H1 (cell line): ENCODE data around the gene FOXR2. TPM values are rescaled to one million over a fixed set of nuclear protein-coding genes. Genes with fewer than 3 reads are reported as not detected.

Source experiments
- CTCF ChIA-PET: fragments of 300-600 bp; sonication (Branson Sonifier 250); formaldehyde crosslinking; loops from one replicate; lab custom pipeline; 2021; ENCODE audit not compliant: partially characterized antibody; lab: Charles Lee
- POLR2A ChIA-PET: fragments of 300-600 bp; sonication (Branson Sonifier 250); formaldehyde crosslinking; loops from one replicate; lab custom pipeline; 2021; ENCODE audit warnings: inconsistent platforms; ENCODE audit not compliant: partially characterized antibody; lab: Charles Lee
- DNase-seq, 2 experiments: peaks; one replicate each; pipeline versions ENCODE4 v3.0.0 to v3.0.0-alpha.2; 2010 to 2022; ENCODE audit warnings: low spot score in 2 of 2, low read depth in 1 of 2, mixed read lengths in 1 of 2
- FAIRE-seq: peaks from 2 replicates; lab custom pipeline; 2011; peaks lifted over from hg19 to GRCh38; lab: Jason Lieb, UNC
- H2AFZ ChIP-seq: 2 replicates; pipeline ENCODE4 v1.8.1; 2012; ENCODE audit warnings: low read length, inconsistent platforms
- H2AK5ac ChIP-seq: 2 replicates; pipeline ENCODE4 v1.6.1; 2013; ENCODE audit warnings: low read depth, low read length
- H2BK120ac ChIP-seq: replicated peaks from 2 replicates; pipeline ENCODE3; 2013; ENCODE audit warnings: low read depth, low read length, inconsistent platforms
- H2BK12ac ChIP-seq: 2 replicates; pipeline ENCODE4 v1.6.1; 2013; ENCODE audit warnings: low read depth, low read length
- H2BK15ac ChIP-seq: 2 replicates; pipeline ENCODE4 v1.6.1; 2013; ENCODE audit warnings: low read length
- H2BK20ac ChIP-seq: 2 replicates; pipeline ENCODE4 v1.6.1; 2013; ENCODE audit warnings: low read length
- H2BK5ac ChIP-seq: 2 replicates; pipeline ENCODE4 v1.6.1; 2013; ENCODE audit warnings: low read depth, low read length
- H3K14ac ChIP-seq: 2 replicates; pipeline ENCODE4 v1.6.1; 2013; ENCODE audit warnings: inconsistent platforms; ENCODE audit not compliant: insufficient read length
- H3K18ac ChIP-seq: 2 replicates; pipeline ENCODE4 v1.6.1; 2013; ENCODE audit warnings: low read length; ENCODE audit errors: extremely low read depth
- H3K23ac ChIP-seq: 2 replicates; pipeline ENCODE4 v1.6.1; 2013; ENCODE audit warnings: inconsistent platforms; ENCODE audit not compliant: insufficient read length
- H3K23me2 ChIP-seq: 2 replicates; pipeline ENCODE4 v1.6.1; 2013; ENCODE audit warnings: low read depth, low read length
- H3K27ac ChIP-seq: 2 replicates; pipeline ENCODE4 v1.6.1; 2011; ENCODE audit warnings: low read depth, low read length, inconsistent platforms
- H3K27me3 ChIP-seq, 4 experiments: replicated peaks in 1 of 4; 1 replicate in 1 of 4; 2 replicates in 3 of 4; pipeline versions ENCODE4 v1.6.1 to v1.8.1; 2011 to 2013; ENCODE audit warnings: low read length in 3 of 4, mild to moderate bottlenecking in 3 of 4, inconsistent platforms in 2 of 4, mixed read lengths in 2 of 4, moderate library complexity in 1 of 4; ENCODE audit not compliant: control insufficient read depth in 3 of 4, insufficient read depth in 3 of 4; ENCODE audit errors: extremely low read depth in 1 of 4
- H3K36me3 ChIP-seq, 4 experiments: 2 replicates each; pipeline versions ENCODE4 v1.6.1 to v1.8.1; 2011 to 2013; ENCODE audit warnings: mild to moderate bottlenecking in 4 of 4, low read length in 3 of 4, moderate library complexity in 2 of 4, control low read depth in 1 of 4, inconsistent platforms in 1 of 4; ENCODE audit not compliant: insufficient read depth in 4 of 4, control insufficient read depth in 2 of 4
- H3K4ac ChIP-seq: replicated peaks from 2 replicates; pipeline ENCODE3; 2013; ENCODE audit warnings: low read length, low read depth, mixed read lengths, inconsistent platforms; ENCODE audit not compliant: insufficient read length
- H3K4me1 ChIP-seq, 4 experiments: replicated peaks in 1 of 4; 1 replicate in 1 of 4; 2 replicates in 3 of 4; pipeline versions ENCODE4 v1.6.1 to v1.8.1; 2011 to 2013; ENCODE audit warnings: low read length in 3 of 4, inconsistent platforms in 2 of 4, mixed read lengths in 1 of 4; ENCODE audit not compliant: insufficient read depth in 4 of 4, control insufficient read depth in 3 of 4
- H3K4me2 ChIP-seq, 2 experiments: 2 replicates each; pipeline versions ENCODE4 v1.6.1 to v1.8.1; 2011 to 2013; ENCODE audit warnings: low read depth in 2 of 2, low read length in 2 of 2, control low read depth in 1 of 2, inconsistent platforms in 1 of 2, mild to moderate bottlenecking in 1 of 2; ENCODE audit not compliant: insufficient read depth in 1 of 2
- H3K4me3 ChIP-seq, 4 experiments: fragments of 200-600, 300-600 bp in 1 of 4; sonication (generic), shearing (Covaris generic), sonication (Bioruptor Twin) in 1 of 4; 2 replicates each; pipeline versions ENCODE4 v1.5.1 to v1.8.1; 2011 to 2016; ENCODE audit warnings: low read length in 4 of 4, low read depth in 3 of 4, control low read depth in 2 of 4, inconsistent platforms in 2 of 4, mild to moderate bottlenecking in 2 of 4, mixed read lengths in 1 of 4, moderate library complexity in 1 of 4; ENCODE audit not compliant: insufficient read depth in 2 of 4; ENCODE audit errors: extremely low read depth in 1 of 4
- H3K56ac ChIP-seq: replicated peaks from 2 replicates; pipeline ENCODE3; 2013; ENCODE audit warnings: low read depth, mild to moderate bottlenecking, mixed read lengths, low read length, inconsistent platforms; ENCODE audit not compliant: insufficient read length
- H3K79me1 ChIP-seq: 2 replicates; pipeline ENCODE4 v1.6.1; 2013; ENCODE audit warnings: low read depth, low read length, control low read depth
- H3K79me2 ChIP-seq, 2 experiments: 2 replicates each; pipeline versions ENCODE4 v1.6.1 to v1.8.1; 2012 to 2013; ENCODE audit warnings: low read length in 2 of 2, mild to moderate bottlenecking in 2 of 2, inconsistent platforms in 1 of 2; ENCODE audit not compliant: insufficient read depth in 2 of 2, control insufficient read depth in 1 of 2
- H3K9ac ChIP-seq, 4 experiments: replicated peaks in 1 of 4; 1 replicate in 1 of 4; 2 replicates in 3 of 4; pipeline versions ENCODE4 v1.6.1 to v1.8.1; 2011 to 2013; ENCODE audit warnings: low read depth in 3 of 4, low read length in 3 of 4, control low read depth in 2 of 4, mild to moderate bottlenecking in 2 of 4, moderate library complexity in 2 of 4, inconsistent platforms in 1 of 4; ENCODE audit errors: extremely low read depth in 1 of 4
- H3K9me3 ChIP-seq, 2 experiments: 2 replicates each; pipeline versions ENCODE4 v1.6.1 to v1.8.1; 2012 to 2013; ENCODE audit warnings: mild to moderate bottlenecking in 2 of 2, moderate library complexity in 2 of 2, control low read depth in 1 of 2, inconsistent platforms in 1 of 2, low read depth in 1 of 2, low read length in 1 of 2, mixed read lengths in 1 of 2; ENCODE audit not compliant: insufficient read depth in 2 of 2
- H4K20me1 ChIP-seq, 2 experiments: replicated peaks in 1 of 2; 2 replicates each; pipeline versions ENCODE3 to v1.8.1; 2011 to 2013; ENCODE audit warnings: inconsistent platforms in 2 of 2, low read length in 2 of 2, mild to moderate bottlenecking in 1 of 2; ENCODE audit not compliant: insufficient read depth in 2 of 2, control insufficient read depth in 1 of 2
- H4K5ac ChIP-seq: 2 replicates; pipeline ENCODE4 v1.6.1; 2013; ENCODE audit warnings: low read length, low read depth, mixed read lengths, inconsistent platforms; ENCODE audit not compliant: insufficient read length
- H4K8ac ChIP-seq: 2 replicates; pipeline ENCODE4 v1.8.0; 2013; ENCODE audit warnings: mild to moderate bottlenecking, moderate library complexity, low read length, inconsistent platforms; ENCODE audit not compliant: insufficient read depth; ENCODE audit errors: extremely low read depth
- H4K91ac ChIP-seq: replicated peaks from 2 replicates; pipeline ENCODE3; 2013; ENCODE audit warnings: low read length, mixed read lengths, inconsistent platforms; ENCODE audit not compliant: insufficient read length
- RAD21 ChIP-seq, 2 experiments: IDR thresholded peaks in 1 of 2; conservative IDR thresholded peaks in 1 of 2; 2 replicates each; pipeline ENCODE4 v1.6.1; 2011; ENCODE audit warnings: low read depth in 2 of 2, low read length in 2 of 2, improper control_type of control experiment in 1 of 2, inconsistent platforms in 1 of 2, mild to moderate bottlenecking in 1 of 2, moderate library complexity in 1 of 2
- WGBS, 2 experiments: shearing (Covaris generic) in 1 of 2; methylation state at CpG; one replicate each; pipeline versions ENCODE4 v1.1.6 to v1.1.7; 2013 to 2015; ENCODE audit warnings: low lambda C conversion rate in 2 of 2, mixed read lengths in 2 of 2, inconsistent platforms in 1 of 2, low coverage in 1 of 2, missing lambda C conversion rate in 1 of 2; ENCODE audit not compliant: insufficient replicate concordance in 2 of 2, insufficient coverage in 1 of 2, insufficient read length in 1 of 2; ENCODE audit errors: extremely low coverage in 1 of 2, missing lambda C conversion rate in 1 of 2; 5-methylcytosine and 5-hydroxymethylcytosine counted together
- polyA plus RNA-seq, 7 experiments: library from polyadenylated mRNA; depleted of rRNA in 3 of 7; stranded (reverse) in 5 of 7; unstranded in 2 of 7; fragments of >200 nt in 5 of 7; fragments of 200-250 nt in 2 of 7; gene quantifications; 1 replicate in 5 of 7; 2 replicates in 1 of 7; 4 replicates in 1 of 7; pipeline versions ENCODE4 v1.2.1 to v1.2.3, GENCODE V29; 2011 to 2013; ENCODE audit warnings: missing spikeins in 2 of 7, mixed read lengths in 2 of 7
- total RNA-seq: library from RNA; stranded (reverse); fragmentation: NEBNext Ultra II Directional; extraction: Animal tissue kit (Norgen Biotek cat#: 25700); gene quantifications from 2 replicates; pipeline ENCODE4 v1.2.1, GENCODE V29; 2021

Gene FOXR2
- total and polyA plus RNA-seq, 2 of the 8 experiments (the other 6 are each of a cell fraction or from before 2014, with no cell fraction given) = not detected

DNA sequence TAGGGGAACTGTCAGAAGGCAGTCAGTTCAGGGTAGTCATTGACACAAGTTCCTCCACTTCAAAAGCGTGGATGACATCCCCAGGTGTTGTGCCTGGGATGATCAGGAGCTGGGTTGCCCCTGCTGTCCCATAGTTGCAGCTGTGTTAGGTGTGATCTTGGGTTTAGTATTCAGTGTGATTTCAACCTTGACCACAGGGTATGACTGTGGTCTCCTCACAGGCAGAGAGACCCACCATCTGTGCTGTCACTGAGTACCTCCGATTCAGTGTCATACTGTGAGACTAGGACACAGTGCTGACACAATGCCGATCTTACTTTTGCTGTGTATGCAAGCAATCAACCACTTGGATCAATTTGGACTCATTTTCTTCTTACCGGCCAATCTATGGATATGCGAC lies 25.2 kb downstream of the FOXR2 start:
- Histone ChIP-seq H4K5ac (no peak overlapping the region), H3K56ac (no peak overlapping the region), H4K8ac (no peak overlapping the region), H3K27ac (no peak overlapping the region), H2AK5ac (no peak overlapping the region), H4K20me1 (no peaks in the 10 kb centered on the region), H2AFZ (no peak overlapping the region), H3K79me2 (no peaks in the 10 kb centered on the region), H2BK5ac (no peak overlapping the region), H2BK15ac (no peak overlapping the region), H3K23ac (no peak overlapping the region), H3K4me2 (no peak overlapping the region), H3K9ac (no peak overlapping the region), H3K79me1 (no peaks in the 10 kb centered on the region), H3K36me3 (no peaks in the 10 kb centered on the region), H2BK20ac (no peak overlapping the region), H3K23me2 (no peaks in the 10 kb centered on the region), H3K4me3 (no peak overlapping the region), H3K4ac (no peak overlapping the region), H2BK120ac (no peak overlapping the region), H3K14ac (no peak overlapping the region), H3K4me1 (no peaks in the 10 kb centered on the region), H4K91ac (no peak overlapping the region), H3K9me3 (peaks cover 4 to 35% of the 10 kb centered on the region in 2 experiments; a peak in 3 of 4 replicates), H3K18ac (no peak overlapping the region), H2BK12ac (no peak overlapping the region), H3K27me3 (no peaks in the 10 kb centered on the region)
- WGBS, 2 experiments = 87% methylated on average over 3 of the region's 5 CpGs; no CpG with 5 or more reads in 1 of the 2 experiments
- no peak for FAIRE-seq
- ChIA-PET CTCF (no interaction called here), POLR2A (no interaction called here)
- DNase-seq = no peak
- TF ChIP-seq RAD21 (IDR thresholded peaks at IDR 0.05 in 1 of 2, conservative IDR thresholded peaks at IDR 0.05 in 1 of 2; ENCODE audit: low read depth in 2 of 2, low read length in 2 of 2) = no peak
